NK-92 (cell line): ENCODE measurements around the gene GHR.

Experiments
- DNase-seq: peaks from one replicate; lab custom pipeline; 2025; ENCODE audit not compliant: unreplicated experiment; lab: John Stamatoyannopoulos, UW

Gene GHR

DNA sequence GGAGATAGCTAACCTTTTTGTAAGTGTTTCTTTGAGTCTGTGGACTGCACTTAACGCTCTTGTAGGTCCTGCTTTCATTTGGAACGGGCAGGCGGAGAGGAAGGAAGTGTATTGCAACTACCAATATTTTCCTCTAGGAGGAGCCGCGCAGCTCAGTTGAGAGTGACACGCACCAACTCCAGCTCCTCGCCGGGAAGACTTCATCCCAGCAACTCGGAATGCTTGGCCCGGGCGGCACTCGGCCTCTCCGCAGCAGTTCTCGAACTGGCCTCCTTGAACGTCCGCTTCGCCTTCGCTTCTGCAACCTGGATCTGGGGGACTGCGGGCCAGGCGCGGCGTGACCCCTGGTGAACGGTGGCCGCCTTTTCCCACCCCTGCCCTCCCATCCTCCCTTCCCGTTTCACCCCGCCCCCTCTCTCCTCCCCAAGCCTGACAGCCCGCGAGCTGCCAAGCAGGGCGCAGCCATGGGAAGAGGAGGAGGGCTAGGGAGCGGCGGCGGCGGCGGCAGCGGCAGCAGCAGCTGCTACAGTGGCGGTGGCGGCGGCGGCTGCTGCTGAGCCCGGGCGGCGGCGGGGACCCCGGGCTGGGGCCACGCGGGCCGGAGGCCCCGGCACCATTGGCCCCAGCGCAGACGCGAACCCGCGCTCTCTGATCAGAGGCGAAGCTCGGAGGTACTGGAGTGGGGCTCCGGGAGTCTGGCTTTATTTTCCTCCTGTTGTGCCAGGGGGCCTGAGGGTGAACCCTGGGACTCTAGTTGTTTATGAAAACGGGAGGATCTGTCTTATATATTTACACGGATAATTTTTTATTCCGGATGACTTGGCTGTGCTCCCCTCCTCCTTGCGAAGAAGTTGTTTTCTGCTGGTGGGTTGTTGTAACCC, at the start of gene GHR:
Gene GHR (plus strand): TSS at position 155 of the 881 bp plus-strand sequence. CDS start 142,436 bp downstream, outside the sequence.
- no peak for DNase-seq

DNA sequence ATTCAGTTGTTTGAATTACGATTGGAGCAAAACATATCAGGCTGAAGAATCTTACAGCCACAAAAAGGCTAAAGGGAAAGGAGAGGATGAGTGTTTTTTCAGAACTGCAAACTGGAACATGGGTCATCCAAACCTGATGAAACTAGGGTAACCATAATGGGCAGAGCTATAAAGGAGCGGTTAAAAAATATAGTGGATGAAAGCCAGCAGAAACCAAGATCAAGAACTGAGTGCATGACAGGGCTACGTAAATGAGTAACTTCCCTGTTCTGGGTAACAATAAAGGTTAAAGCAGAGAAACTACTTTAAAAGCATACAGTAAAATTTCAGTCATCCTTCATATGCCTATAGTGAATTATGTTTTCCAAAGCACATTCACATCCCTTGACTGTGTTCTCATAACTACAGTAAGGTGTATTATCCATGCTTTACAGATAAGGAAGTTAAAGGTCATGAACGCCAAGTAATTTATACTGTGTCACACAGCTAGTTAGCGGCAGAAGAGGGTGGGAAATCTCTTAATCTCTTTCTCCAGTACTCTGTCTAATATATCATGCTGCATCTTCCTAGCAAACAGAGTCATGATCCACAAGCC, 48.5 kb upstream of the GHR start:
- DNase-seq, result no peak

DNA sequence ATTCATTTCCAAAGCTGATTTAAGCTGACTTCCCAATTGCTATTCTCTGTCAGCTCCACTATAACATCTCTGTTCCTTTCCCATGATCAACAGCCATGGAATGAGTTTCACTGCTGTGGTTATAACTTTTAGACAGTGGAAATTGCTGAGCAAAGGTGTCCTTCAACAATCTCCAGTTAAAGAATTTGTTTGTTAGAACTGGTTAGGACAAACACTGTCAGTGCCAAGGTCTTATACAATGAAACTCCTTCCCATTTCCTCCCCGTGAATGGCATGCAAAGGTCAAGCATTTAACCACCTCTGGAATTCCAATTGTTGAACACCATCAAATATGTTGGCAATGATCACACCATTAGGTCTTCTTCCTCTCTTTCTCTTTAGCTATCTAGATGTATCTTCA, 45.7 kb upstream of the GHR start:
- DNase-seq, result no peak

DNA sequence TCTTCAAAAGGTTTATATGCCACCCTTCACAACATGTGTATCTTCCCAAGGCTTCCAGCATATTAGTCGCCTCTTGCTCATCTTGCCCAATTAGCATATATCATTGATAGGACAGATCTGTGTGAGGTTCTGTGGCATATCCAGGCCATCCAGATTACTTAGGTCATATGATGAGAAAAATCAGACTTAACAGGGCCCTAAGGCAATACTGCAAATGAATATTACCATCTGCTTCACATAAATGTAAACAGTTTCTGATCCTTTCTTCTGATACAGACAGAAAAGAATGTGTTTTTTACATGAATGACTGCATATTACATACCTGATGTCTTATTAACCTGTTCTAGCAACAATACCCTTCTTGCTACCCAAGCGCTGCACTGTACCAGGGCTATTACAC, 41.3 kb upstream of the GHR start:
- no peak for DNase-seq

DNA sequence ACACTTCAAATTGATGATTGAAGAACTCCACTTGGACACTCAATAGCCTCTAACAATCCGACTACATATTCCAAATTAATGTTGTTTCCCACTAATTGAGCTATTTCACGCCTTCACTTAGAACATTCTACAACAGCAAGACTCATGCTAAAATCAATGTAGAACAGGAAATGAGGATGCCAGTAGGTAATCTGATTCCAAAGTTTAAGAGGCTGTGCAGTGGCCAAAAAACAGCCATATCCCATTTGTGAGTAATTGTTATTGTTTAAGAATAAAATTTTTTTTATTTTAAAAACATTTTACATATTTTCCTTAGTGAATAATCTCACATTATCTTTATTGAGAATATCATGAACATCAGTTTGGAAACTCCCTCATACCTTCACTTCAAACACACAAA, 35.7 kb upstream of the GHR start:
- DNase-seq, result no peak

DNA sequence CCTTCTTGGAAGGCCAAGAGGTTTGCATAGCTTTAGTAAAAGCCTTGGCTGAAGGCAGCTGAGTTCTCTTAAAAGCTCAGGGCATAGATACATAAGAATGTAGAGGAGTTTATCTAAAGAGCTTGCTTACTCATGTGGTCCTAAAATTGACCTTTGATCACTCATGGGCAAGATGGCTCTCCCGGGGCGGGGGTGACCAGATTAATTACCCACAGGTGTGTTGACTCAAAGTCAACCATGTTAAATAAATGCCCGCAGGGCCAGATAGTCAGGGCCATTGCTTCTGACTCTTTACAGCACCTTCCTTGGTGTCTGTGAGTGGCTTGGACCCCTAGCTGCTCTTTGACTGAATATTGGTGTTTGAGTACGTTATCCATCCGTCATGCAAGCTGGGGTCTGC, 33.1 kb upstream of the GHR start:
- no peak for DNase-seq

DNA sequence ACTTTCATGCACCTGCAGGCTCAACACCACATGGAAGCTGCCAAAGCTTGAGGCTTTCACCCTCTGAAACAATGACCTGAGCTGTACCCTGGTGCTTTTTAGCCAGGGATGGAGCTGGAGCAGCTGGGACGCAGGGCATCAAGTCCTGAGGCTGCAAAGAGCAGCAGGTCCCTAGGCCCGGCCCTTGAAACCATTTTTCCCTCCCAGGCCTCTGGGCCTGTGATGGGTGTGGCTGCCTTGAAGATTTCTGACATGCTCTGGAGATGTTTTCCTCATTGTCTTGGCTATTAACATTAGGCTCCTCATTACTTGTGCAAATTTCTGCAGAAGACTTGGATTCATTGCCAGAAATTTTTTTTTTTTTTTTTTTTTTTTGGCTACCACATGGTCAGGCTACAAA, 30.3 kb upstream of the GHR start:
- no peak for DNase-seq

DNA sequence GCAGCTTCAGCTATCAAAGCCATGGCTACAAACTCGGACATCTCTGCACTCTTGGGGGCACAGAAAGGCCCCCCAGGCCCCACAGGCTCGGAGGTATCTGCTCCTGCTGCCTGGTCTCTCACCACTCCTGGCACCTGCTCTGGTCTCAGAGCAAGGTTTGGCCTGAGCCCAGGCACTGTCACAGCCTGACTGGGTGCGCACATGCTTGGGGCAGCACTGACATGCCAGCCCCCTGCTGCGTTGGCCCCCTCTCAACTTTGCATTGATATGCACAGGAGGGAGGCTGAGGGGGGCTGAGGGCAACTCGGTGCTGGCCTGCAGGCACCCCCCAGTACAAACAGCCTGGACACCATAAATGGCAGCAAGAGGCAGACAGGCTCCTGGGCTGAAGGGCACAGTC, 27.1 kb upstream of the GHR start:
- DNase-seq, result no peak

DNA sequence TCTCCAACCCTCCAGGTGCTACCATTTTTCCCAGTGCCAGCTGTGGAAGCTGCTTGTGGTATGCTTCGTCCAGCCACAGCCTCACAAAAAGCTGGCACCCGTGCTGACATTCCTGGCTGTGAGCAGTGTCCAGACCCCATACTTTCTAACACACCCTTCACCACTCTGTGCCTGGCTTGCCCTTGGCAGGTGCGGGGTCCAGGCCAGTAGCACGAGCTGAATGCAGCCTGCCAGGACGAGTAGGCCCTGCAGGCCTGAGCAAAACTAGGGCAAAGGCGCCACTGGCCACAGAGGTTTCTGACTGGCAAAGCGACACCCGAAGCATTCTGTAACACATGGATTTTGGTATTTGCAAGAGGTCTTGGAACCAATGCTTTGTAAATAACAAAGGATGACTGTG, 26.0 kb upstream of the GHR start:
- no peak for DNase-seq

DNA sequence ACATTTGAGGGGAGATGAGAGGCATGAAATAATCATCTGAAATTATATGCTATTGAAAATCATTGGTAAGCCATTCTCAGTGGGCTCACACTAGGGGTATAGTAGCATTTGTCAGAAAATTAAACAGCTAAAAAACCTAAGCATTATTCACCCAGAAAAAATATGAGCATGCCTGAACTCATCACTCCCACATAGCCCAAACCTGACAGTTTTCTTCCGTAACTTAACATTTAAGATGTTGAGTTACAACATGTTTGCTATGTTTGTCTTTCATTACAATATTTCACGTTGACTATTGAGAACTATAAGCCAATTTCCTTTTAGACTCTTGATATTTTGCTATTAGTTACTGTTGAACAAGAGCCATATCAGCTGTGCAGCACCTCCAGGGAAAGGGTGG, 23.5 kb upstream of the GHR start:
- DNase-seq, result no peak

DNA sequence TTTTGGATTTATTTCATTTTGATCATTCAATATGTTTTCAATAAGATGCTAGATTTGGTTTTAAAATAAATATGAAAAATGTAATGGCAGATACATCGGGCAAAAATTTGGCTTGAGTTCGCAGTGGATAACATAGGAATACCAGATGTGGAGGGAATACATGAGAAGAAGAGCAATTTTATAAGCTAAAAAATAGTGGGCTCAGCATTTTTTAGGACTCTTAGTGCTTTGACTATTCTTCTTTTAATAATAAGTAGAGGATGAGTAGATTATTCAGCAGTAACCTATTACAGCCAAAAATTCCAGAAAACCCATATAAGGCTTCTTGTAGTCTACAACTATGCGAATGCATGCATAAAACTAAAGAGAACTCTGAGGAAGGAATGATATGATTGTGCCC, 22.8 kb upstream of the GHR start:
- no peak for DNase-seq

DNA sequence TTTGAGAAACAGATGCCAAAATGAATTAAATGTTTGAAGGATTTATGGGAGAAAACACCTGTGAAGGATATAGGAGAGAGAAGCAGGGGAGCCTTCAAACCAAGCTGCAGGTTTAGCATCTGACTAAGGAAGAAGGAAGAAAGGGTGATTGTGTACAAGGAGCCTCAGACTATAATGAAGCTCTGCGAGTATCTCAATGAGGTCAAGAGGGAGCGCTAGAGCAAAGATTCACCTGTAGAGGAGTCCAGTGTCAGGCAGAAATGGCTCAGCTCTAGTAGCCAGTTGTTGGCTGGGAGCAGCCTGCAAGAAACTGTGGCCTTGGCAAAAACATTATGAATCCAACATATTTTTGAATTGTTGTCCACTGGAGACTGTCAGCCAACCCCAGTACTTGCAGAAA, 20.0 kb upstream of the GHR start:
- DNase-seq, result no peak

DNA sequence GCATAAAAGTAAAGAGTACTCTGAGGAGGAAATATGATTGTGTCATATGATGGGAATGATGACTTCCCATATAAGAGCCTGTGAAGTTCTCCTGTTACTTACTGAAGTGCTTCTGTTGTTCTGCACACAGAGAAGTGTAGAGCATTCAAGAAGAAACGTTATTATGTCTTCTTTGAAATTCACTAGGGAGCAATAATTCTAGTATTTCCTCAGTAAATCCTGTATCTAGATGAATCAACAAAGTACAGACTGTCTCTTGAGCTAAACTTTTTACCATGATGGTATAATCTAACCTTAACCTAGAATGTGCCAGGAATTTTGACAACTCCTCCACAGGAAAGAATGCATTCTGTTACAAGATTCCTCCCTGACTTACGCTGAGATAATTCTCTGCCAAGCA, 18.9 kb upstream of the GHR start:
- DNase-seq, result no peak

DNA sequence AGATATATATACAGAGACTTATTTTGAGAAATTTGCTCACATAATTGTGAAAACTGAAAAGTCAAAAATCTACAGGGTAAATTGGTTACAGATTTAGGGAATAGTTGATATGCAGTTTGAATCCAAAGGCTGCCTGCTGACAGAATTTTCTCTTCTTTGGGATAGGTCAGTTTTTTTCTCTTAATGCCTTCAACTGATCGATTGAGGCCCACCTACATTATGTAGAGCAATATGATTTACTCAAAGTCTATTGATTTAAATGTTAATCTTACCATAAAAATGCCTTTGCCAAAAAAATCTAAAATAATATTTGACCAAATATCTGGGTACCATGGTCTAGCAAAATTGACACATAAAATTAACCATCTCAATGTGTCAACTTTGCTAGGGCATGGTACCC, 3.9 kb upstream of the GHR start:
- no peak for DNase-seq

DNA sequence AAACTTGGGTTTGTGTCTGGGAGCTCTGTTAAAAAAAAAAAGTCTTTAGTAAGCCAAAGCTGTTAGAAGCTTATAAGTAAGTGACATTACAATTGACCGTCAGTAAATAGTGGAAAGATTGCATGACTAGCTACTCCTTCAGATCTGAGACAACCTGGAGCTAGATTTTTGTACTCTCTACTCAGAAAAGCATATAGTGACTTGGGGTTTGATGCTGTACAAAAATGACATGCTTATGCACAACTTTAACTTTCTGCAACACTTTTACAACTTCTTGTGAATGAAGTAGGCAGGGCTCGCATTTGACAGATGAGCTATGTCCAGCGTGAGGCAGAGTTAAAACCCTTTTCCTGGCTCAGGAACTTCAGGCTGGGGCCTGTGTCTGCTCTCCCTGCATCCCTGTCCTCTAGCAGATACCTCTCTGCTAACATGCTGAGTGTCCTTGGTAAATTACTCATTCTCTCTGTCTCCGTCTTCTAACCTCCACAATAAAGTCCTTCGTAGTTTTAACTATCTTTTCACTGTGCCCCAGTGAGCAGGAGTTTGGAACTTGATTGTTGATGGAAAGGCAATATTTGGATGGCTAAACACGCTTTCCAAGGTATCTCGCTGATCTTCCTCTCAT, 471 bp upstream of the GHR start:
- no peak for DNase-seq

DNA sequence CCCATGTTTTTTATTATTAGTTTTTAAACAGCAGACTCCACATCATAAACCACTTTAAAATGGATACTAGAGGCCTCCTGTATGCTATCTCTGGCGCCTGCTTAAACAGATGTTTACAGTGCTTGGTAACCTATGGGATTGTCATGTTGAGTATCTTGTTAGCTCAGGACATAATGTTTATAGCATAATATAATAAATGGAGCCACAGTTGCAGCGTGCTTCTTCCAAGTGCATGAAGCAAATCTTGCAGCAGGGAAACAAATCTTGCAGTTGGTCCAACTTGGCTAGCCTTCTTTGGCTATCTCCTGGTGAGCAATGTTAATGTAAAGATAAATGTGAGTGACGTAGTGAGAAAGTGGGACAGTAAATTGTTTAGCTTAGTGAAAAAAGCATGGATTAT, 2.8 kb downstream of the GHR start:
- no peak for DNase-seq

DNA sequence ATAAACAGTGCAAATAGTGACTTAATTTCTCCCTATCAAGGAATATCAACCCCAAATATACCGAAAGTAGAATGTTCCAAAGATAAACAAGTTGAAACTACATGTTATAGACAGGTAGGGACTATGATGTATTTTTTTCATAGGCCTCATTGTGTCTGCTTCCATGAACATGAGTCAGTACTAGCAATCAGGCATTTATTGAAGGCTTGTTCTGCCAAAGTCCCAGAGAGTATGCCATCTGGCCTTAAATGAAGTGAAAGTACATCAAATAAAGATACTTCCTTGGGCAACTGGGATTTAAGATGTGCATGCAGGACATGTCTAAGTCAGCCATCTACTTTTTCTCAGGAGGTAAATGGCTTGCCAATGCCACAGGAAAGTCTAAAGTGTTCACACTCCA, 6.5 kb downstream of the GHR start:
- no peak for DNase-seq

DNA sequence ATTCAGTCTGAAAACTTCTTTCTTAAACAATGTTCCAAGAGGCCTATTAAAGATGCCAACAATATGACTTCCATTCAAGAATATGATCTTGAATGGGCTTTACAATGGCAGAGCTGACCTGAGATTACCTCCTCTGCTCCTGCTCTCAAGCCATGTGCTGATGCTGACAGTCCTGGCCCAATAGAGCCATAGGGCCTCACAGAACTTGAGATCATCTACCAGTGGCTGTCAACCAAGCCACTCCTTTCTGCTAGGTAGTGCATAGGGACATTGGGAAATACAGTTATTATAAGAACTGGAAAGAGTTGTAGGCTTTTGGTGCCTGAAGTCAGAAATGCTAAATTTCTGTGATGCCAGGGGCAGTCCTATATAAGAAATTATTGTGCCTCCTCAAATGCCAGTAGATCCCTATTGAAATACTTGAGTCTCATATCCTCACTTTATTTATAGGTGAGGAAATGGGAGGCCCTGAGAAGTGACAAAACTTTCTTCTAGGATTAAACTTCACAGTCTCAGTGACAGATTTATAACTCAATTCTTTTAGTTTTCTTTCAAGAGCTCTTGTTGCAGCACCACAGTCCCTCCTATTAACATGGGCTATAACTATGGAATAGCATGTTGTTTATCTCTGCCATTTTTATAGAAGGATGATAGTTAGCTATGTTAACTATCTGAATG, 10.9 kb downstream of the GHR start:
- no peak for DNase-seq

DNA sequence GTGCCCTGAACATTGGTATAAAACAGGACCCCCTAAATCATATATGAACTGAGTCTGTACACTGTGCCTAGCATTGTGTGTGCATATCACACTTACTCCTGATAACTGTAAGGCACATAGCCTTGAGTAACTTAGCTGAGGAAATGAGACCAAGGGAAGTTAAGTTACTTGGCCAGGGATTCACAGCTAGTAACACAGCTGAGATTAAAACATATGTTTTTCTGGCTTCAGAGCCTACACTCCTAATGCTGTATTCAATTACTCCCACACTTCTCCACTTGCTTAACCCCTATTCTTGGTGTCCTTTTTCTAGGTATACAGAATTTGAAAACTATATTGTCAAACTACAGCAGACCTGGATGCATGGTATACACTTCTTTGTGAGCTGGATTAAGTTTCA, 12.8 kb downstream of the GHR start:
- no peak for DNase-seq

DNA sequence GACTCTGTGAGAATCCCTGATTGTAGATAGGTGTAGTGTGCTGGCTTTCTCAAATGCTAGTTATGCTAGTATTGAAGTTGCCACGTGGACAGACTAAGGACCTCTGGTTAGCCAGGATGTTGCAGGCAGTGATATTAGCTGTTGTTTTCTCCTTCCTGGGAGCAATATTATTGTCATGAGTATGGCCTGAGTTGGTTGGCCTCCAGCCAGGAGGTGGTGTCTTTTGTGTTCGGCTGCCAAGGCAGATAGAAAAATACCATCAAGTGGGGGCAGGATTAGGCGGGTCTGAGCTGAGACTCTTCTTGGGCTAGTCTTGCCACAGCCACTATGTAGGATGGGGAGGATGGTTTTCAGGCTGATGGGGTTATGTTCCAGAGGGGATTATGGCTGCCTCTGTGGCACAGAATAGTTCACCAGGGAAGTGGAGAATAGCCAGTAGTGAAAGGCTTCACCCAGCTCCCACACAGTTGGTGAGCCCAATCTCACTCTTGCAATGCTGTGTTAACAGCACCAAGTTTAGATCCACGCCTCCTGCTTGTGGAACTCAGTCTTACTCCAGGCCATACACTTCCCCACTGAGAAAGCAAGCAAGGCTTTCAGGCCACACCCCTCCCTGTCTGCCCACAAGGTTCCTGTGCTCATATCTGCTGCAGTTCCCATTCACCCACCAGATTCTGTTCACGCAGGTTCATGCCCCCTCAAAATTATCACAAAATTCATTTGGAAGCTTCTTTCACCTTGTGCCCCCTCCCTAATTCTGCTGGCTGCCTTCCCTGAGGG, 31.2 kb downstream of the GHR start:
- DNase-seq, result no peak

DNA sequence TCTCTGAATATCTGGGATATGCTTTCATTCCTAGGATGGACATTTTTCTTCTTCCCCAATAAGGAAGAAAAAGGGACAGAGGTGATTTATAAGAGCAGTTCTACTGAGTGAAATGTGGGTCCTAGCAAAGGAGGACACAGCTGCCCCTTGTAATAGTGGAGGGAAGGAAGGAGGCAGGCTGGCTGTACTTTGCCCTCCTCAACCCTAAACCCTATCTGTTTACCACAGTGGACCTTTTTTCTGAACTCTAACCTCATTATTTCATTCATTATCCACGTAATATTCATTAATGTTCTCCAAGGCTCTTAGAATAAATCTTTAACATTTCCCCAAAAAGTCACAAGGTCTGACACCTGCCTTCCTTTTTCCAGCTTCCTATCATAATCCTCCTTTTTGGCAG, 37.8 kb downstream of the GHR start:
- DNase-seq, result no peak
